SK-N-SH (cell line): ENCODE measurements around the gene KDM4C. TPM values are rescaled to one million over a fixed set of nuclear protein-coding genes. Genes with fewer than 3 reads are reported as not detected.

Source experiments
- CTCF ChIA-PET: fragments of 300-600, 350-600 bp; formaldehyde crosslinking; extraction: SDS; loops from one replicate; lab custom pipeline; 2021; lab: Yijun Ruan, JAX
- POLR2A ChIA-PET: fragments of 350-600 bp; sonication (Branson Sonifier 250); formaldehyde crosslinking; extraction: SDS; loops from one replicate; lab custom pipeline; 2020; ENCODE audit warnings: antibody characterized with exemption, inconsistent platforms; lab: Yijun Ruan, JAX
- DNase-seq: peaks from one replicate; pipeline ENCODE4 v3.0.0; 2012
- H2AFZ ChIP-seq: fragments of 200-600 bp; sonication (generic); 2 replicates; pipeline ENCODE4 v1.8.1; 2016; ENCODE audit warnings: antibody characterized with exemption, mild to moderate bottlenecking, low read depth
- H3F3A ChIP-seq: fragments of 200-600 bp; sonication (generic); replicated peaks from 2 replicates; pipeline ENCODE3; 2016; ENCODE audit warnings: antibody characterized with exemption, mild to moderate bottlenecking; ENCODE audit not compliant: insufficient read depth
- H3K27ac ChIP-seq, 2 experiments: fragments of 200-500 bp in 1 of 2; fragments of 200-600 bp in 1 of 2; sonication (Bioruptor generic) in 1 of 2; sonication (generic), shearing (Covaris generic) in 1 of 2; 2 replicates each; pipeline versions ENCODE4 v1.5.1 to v1.6.1; 2014 to 2016; ENCODE audit warnings: low read depth in 2 of 2, inconsistent platforms in 1 of 2, low read length in 1 of 2, mild to moderate bottlenecking in 1 of 2, mixed read lengths in 1 of 2
- H3K27me3 ChIP-seq: fragments of 200-600 bp; sonication (generic), shearing (Covaris generic); 2 replicates; pipeline ENCODE4 v1.6.1; 2016; ENCODE audit warnings: mixed run types; ENCODE audit not compliant: insufficient read depth
- H3K36me3 ChIP-seq, 2 experiments: fragments of 200-500 bp in 1 of 2; fragments of 200-600 bp in 1 of 2; sonication (Bioruptor generic) in 1 of 2; sonication (generic) in 1 of 2; replicated peaks in 1 of 2; 2 replicates each; pipeline versions ENCODE3 to v1.5.1; 2014 to 2016; ENCODE audit warnings: low read length in 1 of 2, mild to moderate bottlenecking in 1 of 2; ENCODE audit not compliant: insufficient read depth in 2 of 2, control insufficient read depth in 1 of 2
- H3K4me1 ChIP-seq, 2 experiments: fragments of 200-500 bp in 1 of 2; fragments of 200-600 bp in 1 of 2; sonication (Bioruptor generic) in 1 of 2; sonication (generic), shearing (Covaris generic) in 1 of 2; 2 replicates each; pipeline versions ENCODE4 v1.5.1 to v1.6.1; 2014 to 2016; ENCODE audit warnings: low read depth in 1 of 2, low read length in 1 of 2, mixed run types in 1 of 2; ENCODE audit not compliant: insufficient read depth in 2 of 2, control insufficient read depth in 1 of 2
- H3K4me2 ChIP-seq: fragments of 200-600 bp; sonication (generic), shearing (Covaris generic); 2 replicates; pipeline ENCODE4 v1.6.1; 2017; ENCODE audit warnings: mixed run types
- H3K4me3 ChIP-seq, 2 experiments: fragments of 200-500 bp in 1 of 2; fragments of 200-600 bp in 1 of 2; sonication (Bioruptor generic) in 1 of 2; sonication (generic), shearing (Covaris generic) in 1 of 2; 2 replicates each; pipeline versions ENCODE4 v1.5.1 to v1.8.1; 2014 to 2016; ENCODE audit warnings: low read depth in 2 of 2, inconsistent platforms in 1 of 2, low read length in 1 of 2, mild to moderate bottlenecking in 1 of 2, mixed read lengths in 1 of 2, moderate library complexity in 1 of 2
- H3K79me2 ChIP-seq: fragments of 200-600 bp; sonication (generic); 2 replicates; pipeline ENCODE4 v1.8.1; 2017; ENCODE audit warnings: mild to moderate bottlenecking; ENCODE audit not compliant: insufficient read depth
- H3K9ac ChIP-seq: fragments of 200-600 bp; sonication (generic); 2 replicates; pipeline ENCODE4 v1.6.1; 2017; ENCODE audit warnings: mixed run types
- H3K9me2 ChIP-seq: fragments of 200-600 bp; sonication (generic); 2 replicates; pipeline ENCODE4 v1.6.1; 2017; ENCODE audit warnings: mixed run types
- H3K9me3 ChIP-seq: fragments of 200-600 bp; sonication (generic); 2 replicates; pipeline ENCODE4 v1.6.1; 2017; ENCODE audit warnings: mixed run types, mild to moderate bottlenecking, moderate library complexity
- H4K20me1 ChIP-seq: fragments of 200-600 bp; sonication (generic); 2 replicates; pipeline ENCODE4 v1.6.1; 2017; ENCODE audit warnings: mild to moderate bottlenecking, mixed run types; ENCODE audit not compliant: insufficient read depth
- CHD2 ChIP-seq: fragments of 150-350 bp; IDR thresholded peaks from 2 replicates; pipeline ENCODE4 v1.6.1; 2018; ENCODE audit warnings: low read length; ENCODE audit not compliant: partially characterized antibody
- ELF1 ChIP-seq: IDR thresholded peaks from 2 replicates; pipeline ENCODE4 v1.4.0; 2012
- EP300 ChIP-seq, 2 experiments: IDR thresholded peaks; 2 replicates each; pipeline versions ENCODE4 v1.4.0 to v1.6.1; 2012; ENCODE audit warnings: borderline replicate concordance in 1 of 2, low read depth in 1 of 2, low read length in 1 of 2
- FOXM1 ChIP-seq: IDR thresholded peaks from 2 replicates; pipeline ENCODE4 v1.4.0; 2012; ENCODE audit warnings: low read depth, mild to moderate bottlenecking
- GATA2 ChIP-seq: sonication (generic); formaldehyde crosslinking; IDR thresholded peaks from 2 replicates; pipeline ENCODE4 v1.5.0; 2020; ENCODE audit warnings: mild to moderate bottlenecking, missing genetic modification reagents
- JUND ChIP-seq: IDR thresholded peaks from 2 replicates; pipeline ENCODE4 v1.4.0; 2012
- MEF2A ChIP-seq: IDR thresholded peaks from 2 replicates; pipeline ENCODE4 v1.4.0; 2012; ENCODE audit warnings: low read depth, borderline replicate concordance
- NFIC ChIP-seq: IDR thresholded peaks from 2 replicates; pipeline ENCODE4 v1.4.0; 2012; ENCODE audit warnings: borderline replicate concordance
- POLR2AphosphoS5 ChIP-seq: IDR thresholded peaks from 2 replicates; pipeline ENCODE4 v1.6.1; 2012; ENCODE audit warnings: low read depth, low read length
- RAD21 ChIP-seq: IDR thresholded peaks from 2 replicates; pipeline ENCODE4 v1.6.1; 2012; ENCODE audit warnings: mild to moderate bottlenecking, low read length
- RCOR1 ChIP-seq: fragments of 150-350 bp; IDR thresholded peaks from 2 replicates; pipeline ENCODE4 v1.6.1; 2017; ENCODE audit warnings: antibody characterized with exemption, low read length
- RXRA ChIP-seq: IDR thresholded peaks from 2 replicates; pipeline ENCODE4 v1.4.0; 2012; ENCODE audit warnings: low read depth, mild to moderate bottlenecking, borderline replicate concordance
- SMC3 ChIP-seq: IDR thresholded peaks from 2 replicates; pipeline ENCODE4 v1.6.1; 2012; ENCODE audit warnings: low read depth, low read length, improper control_type of control experiment
- TAF1 ChIP-seq: IDR thresholded peaks from 2 replicates; pipeline ENCODE4 v1.6.1; 2012; ENCODE audit warnings: low read depth, mild to moderate bottlenecking, low read length, moderate library complexity, borderline replicate concordance
- TCF12 ChIP-seq: IDR thresholded peaks from 2 replicates; pipeline ENCODE4 v1.4.0; 2012
- YY1 ChIP-seq: IDR thresholded peaks from 2 replicates; pipeline ENCODE4 v1.4.0; 2012; ENCODE audit warnings: low read depth, mild to moderate bottlenecking
- WGBS: methylation state at CpG from one replicate; pipeline ENCODE4 v1.1.6; 2017; ENCODE audit warnings: low lambda C conversion rate; 5-methylcytosine and 5-hydroxymethylcytosine counted together
- polyA plus RNA-seq, 3 experiments: library from polyadenylated mRNA; depleted of rRNA; stranded (reverse); fragments of >200 nt; gene quantifications; 2 replicates each; pipeline ENCODE4 v1.2.3, GENCODE V29; 2012
- TF ChIP-seq, protein P1 (sequence below): fragments of 150-350 bp; IDR thresholded peaks from 2 replicates; pipeline ENCODE4 v1.6.1; 2016; ENCODE audit warnings: mild to moderate bottlenecking, low read depth, low read length
- TF ChIP-seq, protein P2 (sequence below): IDR thresholded peaks from 2 replicates; pipeline ENCODE4 v1.6.1; 2012; ENCODE audit warnings: mild to moderate bottlenecking, low read depth, low read length, moderate library complexity
- TF ChIP-seq, protein P3 (sequence below): IDR thresholded peaks from 2 replicates; pipeline ENCODE4 v1.4.0; 2012; ENCODE audit warnings: low read depth
- TF ChIP-seq, protein P4 (sequence below): IDR thresholded peaks from 2 replicates; pipeline ENCODE4; 2012

The KDM4C gene
- polyA plus RNA-seq, 1 of the 3 experiments (the other 2 are of a cell fraction): 9.4 TPM

DNA sequence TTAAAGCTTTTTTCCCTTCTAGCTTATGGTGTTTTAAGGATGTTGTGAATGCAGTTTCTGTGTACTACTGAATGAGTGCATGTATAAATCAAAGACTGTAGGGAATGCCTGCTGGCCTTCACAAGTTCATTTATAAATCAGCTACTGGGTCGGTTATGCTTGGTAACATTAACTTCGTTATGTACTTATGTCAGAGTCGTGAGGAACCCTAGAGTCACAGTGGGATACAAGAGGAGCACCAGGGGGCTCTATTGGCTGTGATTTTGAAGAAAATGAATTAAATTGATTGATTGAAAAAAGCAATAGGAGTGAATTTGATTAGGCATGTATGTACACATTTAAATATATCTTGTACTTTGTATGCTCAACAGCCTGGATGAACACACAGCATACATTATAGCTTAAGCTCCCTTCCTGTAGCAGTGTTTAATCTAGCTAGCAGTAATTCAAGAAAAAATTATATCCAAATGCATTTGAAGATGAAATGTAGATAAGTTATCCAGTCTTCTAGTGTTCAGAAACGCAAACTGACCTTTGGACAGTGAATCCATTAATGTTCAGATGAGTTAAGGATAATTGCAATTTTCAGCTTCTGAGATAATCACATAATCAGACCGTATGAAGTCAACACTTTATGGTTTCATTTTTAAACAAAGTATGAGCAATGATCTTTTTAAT lies 204.2 kb downstream of the KDM4C start (continued):
- peak; percentile 40; the same call in 1 of the 2 replicates for TF ChIP-seq RCOR1
- no peak for TF ChIP-seq NFIC
- no peak for TF ChIP-seq TAF1
- TF ChIP-seq SMC3: no peak
- no peak for TF ChIP-seq CHD2
- peak; percentile 80 for TF ChIP-seq GATA2 (CRISPR knock-in tag)
- TF ChIP-seq, protein P1, sequence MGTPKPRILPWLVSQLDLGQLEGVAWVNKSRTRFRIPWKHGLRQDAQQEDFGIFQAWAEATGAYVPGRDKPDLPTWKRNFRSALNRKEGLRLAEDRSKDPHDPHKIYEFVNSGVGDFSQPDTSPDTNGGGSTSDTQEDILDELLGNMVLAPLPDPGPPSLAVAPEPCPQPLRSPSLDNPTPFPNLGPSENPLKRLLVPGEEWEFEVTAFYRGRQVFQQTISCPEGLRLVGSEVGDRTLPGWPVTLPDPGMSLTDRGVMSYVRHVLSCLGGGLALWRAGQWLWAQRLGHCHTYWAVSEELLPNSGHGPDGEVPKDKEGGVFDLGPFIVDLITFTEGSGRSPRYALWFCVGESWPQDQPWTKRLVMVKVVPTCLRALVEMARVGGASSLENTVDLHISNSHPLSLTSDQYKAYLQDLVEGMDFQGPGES: no peak
- TF ChIP-seq RAD21: no peak; the same call in 1 of the 2 replicates
- no peak for TF ChIP-seq JUND
- TF ChIP-seq, protein P2, sequence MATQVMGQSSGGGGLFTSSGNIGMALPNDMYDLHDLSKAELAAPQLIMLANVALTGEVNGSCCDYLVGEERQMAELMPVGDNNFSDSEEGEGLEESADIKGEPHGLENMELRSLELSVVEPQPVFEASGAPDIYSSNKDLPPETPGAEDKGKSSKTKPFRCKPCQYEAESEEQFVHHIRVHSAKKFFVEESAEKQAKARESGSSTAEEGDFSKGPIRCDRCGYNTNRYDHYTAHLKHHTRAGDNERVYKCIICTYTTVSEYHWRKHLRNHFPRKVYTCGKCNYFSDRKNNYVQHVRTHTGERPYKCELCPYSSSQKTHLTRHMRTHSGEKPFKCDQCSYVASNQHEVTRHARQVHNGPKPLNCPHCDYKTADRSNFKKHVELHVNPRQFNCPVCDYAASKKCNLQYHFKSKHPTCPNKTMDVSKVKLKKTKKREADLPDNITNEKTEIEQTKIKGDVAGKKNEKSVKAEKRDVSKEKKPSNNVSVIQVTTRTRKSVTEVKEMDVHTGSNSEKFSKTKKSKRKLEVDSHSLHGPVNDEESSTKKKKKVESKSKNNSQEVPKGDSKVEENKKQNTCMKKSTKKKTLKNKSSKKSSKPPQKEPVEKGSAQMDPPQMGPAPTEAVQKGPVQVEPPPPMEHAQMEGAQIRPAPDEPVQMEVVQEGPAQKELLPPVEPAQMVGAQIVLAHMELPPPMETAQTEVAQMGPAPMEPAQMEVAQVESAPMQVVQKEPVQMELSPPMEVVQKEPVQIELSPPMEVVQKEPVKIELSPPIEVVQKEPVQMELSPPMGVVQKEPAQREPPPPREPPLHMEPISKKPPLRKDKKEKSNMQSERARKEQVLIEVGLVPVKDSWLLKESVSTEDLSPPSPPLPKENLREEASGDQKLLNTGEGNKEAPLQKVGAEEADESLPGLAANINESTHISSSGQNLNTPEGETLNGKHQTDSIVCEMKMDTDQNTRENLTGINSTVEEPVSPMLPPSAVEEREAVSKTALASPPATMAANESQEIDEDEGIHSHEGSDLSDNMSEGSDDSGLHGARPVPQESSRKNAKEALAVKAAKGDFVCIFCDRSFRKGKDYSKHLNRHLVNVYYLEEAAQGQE: no peak
- TF ChIP-seq YY1: no peak
- TF ChIP-seq TCF12: 0 out of 2 replicates have a peak, but pooled peaks have one; percentile 7
- no peak for TF ChIP-seq FOXM1
- no peak for TF ChIP-seq MEF2A

DNA sequence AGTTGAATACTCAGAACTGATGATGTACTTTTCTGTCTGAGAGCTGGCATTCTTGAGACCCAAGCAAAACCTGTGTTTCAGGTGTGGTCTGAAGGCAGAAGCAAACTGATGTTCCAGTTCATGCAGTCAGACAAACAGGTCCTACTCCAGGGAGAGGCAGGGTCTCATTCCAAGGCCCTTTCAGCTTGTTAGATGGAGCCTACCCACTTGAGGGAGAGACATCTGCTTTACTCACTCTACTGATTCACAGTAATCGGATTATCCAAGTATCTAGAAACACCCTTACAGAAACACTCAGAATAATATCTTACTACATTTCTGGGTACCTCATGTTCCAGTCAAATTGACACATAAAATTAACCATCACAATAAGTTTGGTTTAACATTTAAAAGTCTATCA lies 207.8 kb downstream of the KDM4C start:
- POLR2A ChIA-PET: interaction anchor here (1.0 kb wide), 1 partner anchor 9 kb away, joined by 3 read pairs; no protein-coding TSS in a partner anchor
- no peak for TF ChIP-seq EP300 (IDR thresholded peaks at IDR 0.05; ENCODE audit: borderline replicate concordance in 1 of 2, low read depth in 1 of 2, low read length in 1 of 2)
- no peak for TF ChIP-seq POLR2AphosphoS5
- no peak for TF ChIP-seq RXRA
- no peak for TF ChIP-seq ELF1
- TF ChIP-seq, protein P3, sequence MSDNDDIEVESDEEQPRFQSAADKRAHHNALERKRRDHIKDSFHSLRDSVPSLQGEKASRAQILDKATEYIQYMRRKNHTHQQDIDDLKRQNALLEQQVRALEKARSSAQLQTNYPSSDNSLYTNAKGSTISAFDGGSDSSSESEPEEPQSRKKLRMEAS: no peak
- TF ChIP-seq, protein P4, sequence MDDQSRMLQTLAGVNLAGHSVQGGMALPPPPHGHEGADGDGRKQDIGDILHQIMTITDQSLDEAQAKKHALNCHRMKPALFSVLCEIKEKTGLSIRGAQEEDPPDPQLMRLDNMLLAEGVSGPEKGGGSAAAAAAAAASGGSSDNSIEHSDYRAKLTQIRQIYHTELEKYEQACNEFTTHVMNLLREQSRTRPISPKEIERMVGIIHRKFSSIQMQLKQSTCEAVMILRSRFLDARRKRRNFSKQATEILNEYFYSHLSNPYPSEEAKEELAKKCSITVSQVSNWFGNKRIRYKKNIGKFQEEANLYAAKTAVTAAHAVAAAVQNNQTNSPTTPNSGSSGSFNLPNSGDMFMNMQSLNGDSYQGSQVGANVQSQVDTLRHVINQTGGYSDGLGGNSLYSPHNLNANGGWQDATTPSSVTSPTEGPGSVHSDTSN: no peak
- TF ChIP-seq, protein P2: no peak

More for the DNA sequence above, 207.8 kb downstream of the KDM4C start:
- H3K36me3 ChIP-seq: no peaks in the 10 kb centered on the region
- H3K27me3 ChIP-seq: no peaks in the 10 kb centered on the region
- no peak overlapping the region for H3K4me2 ChIP-seq
- CTCF ChIA-PET: interaction anchor here (1.0 kb wide), 1 partner anchor 16 kb away, joined by 3 read pairs; no protein-coding TSS in a partner anchor
- H3K4me1 ChIP-seq: peaks cover 3 to 12% of the 10 kb centered on the region in 2 experiments; a peak in 3 of 4 replicates
- no peaks in the 10 kb centered on the region for H3F3A ChIP-seq
- no peak overlapping the region for H3K4me3 ChIP-seq
- no peaks in the 10 kb centered on the region for H3K9me2 ChIP-seq
- H3K9ac ChIP-seq: no peak overlapping the region
- H2AFZ ChIP-seq: no peak overlapping the region
- no peaks in the 10 kb centered on the region for H3K79me2 ChIP-seq
- H3K27ac ChIP-seq: no peak overlapping the region
- no peak for DNase-seq
- no peaks in the 10 kb centered on the region for H3K9me3 ChIP-seq
- 80% methylated on average over 1 of the region's 1 CpG for WGBS
- no peaks in the 10 kb centered on the region for H4K20me1 ChIP-seq
